Measurements from ENCODE around the gene MRPL44.

MRPL44 gene

GRCh38 chr2:224014336-224014735 lies 57.1 kb downstream of the MRPL44 start:
- DNase-seq, result no peak

DNA sequence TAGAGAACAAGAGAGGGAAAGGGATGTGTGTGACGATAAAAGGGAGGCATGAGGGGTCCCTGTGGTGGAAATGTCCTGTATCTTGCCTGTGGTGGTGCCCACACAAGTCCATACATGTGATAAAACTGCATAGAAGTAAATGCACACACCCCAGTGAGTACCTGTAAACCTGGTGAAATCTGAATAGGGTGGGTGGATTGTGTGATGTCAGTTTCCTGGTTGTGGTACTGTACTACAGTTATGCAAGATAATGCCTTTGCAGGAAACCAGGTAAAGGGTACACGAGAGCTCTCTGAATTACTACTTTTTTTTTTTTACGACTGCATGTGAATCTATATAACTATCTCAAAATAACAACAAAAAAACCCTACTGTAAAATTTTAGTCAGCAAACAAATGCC lies 59.7 kb downstream of the MRPL44 start:
- DNase-seq, result no peak

Measured in NK-92 treated with Interleukin-12 subunit alpha and Interleukin-12 subunit beta, amount 100 ng/mL, for 24 hours (cell line).